Omental fat pad (tissue), 4 donors: ENCODE results near the gene UGGT2. TPM values are rescaled to one million over a fixed set of nuclear protein-coding genes. Genes with fewer than 3 reads are reported as not detected.

Experiments
- ATAC-seq: fragments of 150-250 bp; one replicate; pipeline ENCODE4 v1.9.1; 2016; ENCODE audit warnings: mild to moderate bottlenecking, moderate library complexity; ENCODE audit not compliant: low FRiP score
- DNase-seq: peaks from one replicate; pipeline ENCODE4 v3.0.0-alpha.2; 2019; ENCODE audit warnings: low spot score
- total RNA-seq, 4 donors: library from RNA; depleted of rRNA; stranded (reverse); fragments of >200 nt; gene quantifications; one replicate each; pipeline ENCODE4 v1.1.0, GENCODE V29; 2016
- TF ChIP-seq, protein P1 (sequence below), 3 donors: fragments of 450-650 bp; IDR thresholded peaks; one replicate each; pipeline ENCODE4 v1.5.1; 2016 to 2017; ENCODE audit warnings: antibody characterized with exemption in 3 of 3, mild to moderate bottlenecking in 3 of 3, moderate library complexity in 2 of 3

The UGGT2 gene
- total RNA-seq, 4 donors from 2014 or later, result 32.6 to 86.4 (median 42.9) TPM

DNA sequence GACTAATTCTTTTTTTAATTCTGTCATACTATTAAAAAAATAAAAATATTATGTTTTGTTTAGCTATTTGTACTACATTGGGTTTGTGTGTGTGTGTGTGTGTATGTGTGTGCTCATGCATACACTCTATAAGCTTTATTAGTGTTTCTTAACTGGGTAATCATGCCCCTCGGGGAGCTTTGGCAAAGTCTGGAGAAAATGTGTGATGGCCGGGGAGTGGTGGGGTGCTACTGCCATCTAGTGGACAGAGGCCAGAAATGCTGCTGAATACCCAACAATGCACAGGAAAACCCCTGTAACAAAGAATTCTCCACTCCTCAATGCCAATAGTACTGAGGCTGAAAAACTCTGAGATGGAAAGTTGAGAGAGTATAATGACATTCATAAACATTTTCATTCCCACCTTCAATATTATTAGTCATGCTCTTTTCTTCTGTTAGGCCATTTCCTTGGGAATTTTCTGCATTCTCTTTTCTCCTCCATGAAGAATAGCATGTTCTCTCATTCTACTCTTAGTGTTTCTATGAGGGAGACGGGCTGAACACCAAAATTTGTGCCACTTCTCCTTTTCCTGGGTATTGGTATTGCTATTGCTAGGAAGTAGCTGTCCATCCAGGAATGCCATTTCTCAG lies 219.0 kb downstream of the UGGT2 start:
- TF ChIP-seq, protein P1, sequence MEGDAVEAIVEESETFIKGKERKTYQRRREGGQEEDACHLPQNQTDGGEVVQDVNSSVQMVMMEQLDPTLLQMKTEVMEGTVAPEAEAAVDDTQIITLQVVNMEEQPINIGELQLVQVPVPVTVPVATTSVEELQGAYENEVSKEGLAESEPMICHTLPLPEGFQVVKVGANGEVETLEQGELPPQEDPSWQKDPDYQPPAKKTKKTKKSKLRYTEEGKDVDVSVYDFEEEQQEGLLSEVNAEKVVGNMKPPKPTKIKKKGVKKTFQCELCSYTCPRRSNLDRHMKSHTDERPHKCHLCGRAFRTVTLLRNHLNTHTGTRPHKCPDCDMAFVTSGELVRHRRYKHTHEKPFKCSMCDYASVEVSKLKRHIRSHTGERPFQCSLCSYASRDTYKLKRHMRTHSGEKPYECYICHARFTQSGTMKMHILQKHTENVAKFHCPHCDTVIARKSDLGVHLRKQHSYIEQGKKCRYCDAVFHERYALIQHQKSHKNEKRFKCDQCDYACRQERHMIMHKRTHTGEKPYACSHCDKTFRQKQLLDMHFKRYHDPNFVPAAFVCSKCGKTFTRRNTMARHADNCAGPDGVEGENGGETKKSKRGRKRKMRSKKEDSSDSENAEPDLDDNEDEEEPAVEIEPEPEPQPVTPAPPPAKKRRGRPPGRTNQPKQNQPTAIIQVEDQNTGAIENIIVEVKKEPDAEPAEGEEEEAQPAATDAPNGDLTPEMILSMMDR (IDR thresholded peaks at IDR 0.05), result peak in 2 of 3 donors; percentile 28 to 53
- DNase-seq (peak; percentile 24), ATAC-seq (no peak)

DNA sequence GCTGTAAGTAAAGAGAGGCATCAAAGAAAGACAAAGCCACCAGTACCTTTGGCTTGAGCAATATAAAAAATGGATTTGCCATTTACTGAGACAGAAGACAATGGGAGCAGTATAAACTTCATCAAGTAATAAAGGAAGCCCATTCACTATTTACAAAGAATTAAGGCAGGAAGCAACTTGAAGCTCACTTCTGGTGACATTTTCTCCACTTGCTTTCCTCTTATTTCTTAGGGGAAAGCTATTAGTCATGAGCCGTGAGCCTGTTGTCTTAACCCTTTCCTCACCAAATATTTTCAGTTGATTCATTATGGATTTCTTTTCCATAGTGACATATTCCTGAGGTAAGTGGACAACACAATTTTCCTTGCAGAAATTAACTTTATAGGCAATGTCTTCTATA lies 219.5 kb downstream of the UGGT2 start:
- ATAC-seq, result no peak
- DNase-seq, result no peak
- TF ChIP-seq, protein P1 (IDR thresholded peaks at IDR 0.05), result no peak

DNA sequence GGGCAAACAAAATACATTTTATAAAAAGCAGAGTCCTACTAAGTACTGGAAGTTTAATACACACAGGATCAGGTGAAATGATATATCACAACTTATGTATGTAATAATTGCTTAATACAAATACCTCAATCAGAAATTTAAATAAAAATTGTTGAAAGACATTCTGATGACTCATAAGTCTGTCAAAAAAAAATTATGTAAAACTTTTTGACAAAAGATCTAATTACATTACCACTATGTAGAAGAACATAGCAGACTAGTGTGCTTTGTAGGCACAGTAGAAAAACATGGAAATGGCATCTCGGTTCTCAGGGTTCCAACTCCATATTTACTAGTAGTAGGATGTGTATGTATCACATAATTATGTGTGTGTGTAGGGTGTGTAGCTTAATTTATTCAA lies 220.1 kb downstream of the UGGT2 start:
- TF ChIP-seq, protein P1 (IDR thresholded peaks at IDR 0.05), result no peak
- ATAC-seq (no peak), DNase-seq (no peak)

DNA sequence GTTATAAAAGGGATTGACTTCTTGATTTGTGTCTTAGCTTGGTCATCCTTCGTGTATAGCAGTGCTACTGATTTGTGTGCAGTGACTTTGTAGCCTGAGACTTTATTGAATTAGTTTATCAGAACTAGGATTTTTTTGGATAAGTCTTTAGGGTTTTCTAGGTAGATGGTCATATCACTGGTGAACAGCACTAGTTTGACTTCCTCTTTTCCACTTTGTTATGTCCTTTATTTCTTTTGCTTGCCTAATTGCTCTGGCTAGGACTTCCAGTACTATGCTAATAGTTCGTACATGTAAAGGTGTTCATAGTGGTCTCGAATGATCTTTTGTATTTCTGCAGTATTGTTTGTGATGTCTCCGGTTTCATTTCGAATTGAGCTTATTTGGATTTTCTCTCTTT lies 230.9 kb downstream of the UGGT2 start:
- TF ChIP-seq, protein P1 (IDR thresholded peaks at IDR 0.05), result no peak
- ATAC-seq (no peak), DNase-seq (no peak)

DNA sequence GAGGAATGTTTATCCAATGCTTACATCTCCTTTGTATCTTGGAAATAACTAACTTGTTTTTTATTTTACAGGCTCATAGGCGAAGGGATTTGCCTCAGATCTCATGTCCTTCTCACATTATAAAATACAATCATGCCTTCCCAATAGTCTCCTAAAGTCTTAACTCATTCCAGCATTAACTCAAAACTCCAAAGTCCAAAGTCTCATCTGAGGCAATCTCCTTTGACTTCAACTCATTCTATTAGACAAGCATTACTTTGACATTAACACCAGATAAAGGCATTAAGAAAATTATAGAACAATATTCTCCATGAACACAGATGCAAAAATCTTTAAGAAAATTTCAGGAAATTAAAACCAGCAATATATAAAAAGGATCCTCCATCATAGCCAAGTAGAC lies 238.7 kb downstream of the UGGT2 start:
- no peak for ATAC-seq
- TF ChIP-seq, protein P1 (IDR thresholded peaks at IDR 0.05), result no peak

DNA sequence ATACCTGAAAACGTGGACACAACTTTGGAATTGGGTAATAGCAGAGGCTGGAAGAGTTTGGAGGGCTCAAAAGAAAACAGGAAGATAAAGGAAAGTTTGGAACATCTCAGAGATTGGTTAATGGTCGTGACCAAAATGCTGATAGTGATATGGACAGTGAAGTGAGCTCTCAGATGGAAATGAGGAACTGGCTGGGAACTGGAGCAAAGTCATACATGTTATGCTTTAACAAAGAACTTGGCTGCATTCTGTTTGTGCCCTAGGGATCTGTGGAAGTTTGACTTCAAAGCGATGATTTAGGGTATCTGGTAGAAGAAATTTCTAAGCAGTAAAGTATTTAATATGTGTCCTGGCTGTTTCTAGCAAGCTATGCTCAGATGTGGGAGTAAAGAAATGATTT lies 240.1 kb downstream of the UGGT2 start:
- TF ChIP-seq, protein P1 (IDR thresholded peaks at IDR 0.05), result no peak
- no peak for ATAC-seq
- DNase-seq, result no peak

More for the DNA sequence above, 238.7 kb downstream of the UGGT2 start:
- DNase-seq, result no peak

DNA sequence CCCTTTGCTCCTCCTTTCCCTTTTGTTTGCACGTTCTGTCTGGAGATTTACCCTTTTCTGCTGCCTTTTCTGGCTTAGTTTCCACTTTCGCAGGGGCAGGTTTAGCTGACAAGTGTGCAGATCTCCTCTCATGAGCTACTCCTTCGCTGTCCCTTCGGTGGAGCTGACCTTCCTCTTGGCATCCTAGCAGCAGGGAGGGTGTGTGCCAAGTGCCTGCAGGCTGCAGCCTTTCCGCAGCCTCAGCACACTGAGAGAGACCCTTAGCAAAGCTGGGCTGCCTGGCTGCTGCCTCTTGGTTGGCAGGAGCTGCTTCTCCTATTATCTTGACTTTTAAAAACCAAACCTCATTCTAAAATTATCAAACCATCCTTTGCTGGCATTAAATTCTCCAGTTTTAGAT lies 243.8 kb downstream of the UGGT2 start:
- ATAC-seq, result no peak
- no peak for DNase-seq
- TF ChIP-seq, protein P1 (IDR thresholded peaks at IDR 0.05), result no peak
